ENCODE data around the gene VWA5B1.

The VWA5B1 gene

GRCh38 chr1:20343149-20343937, 52.7 kb downstream of the VWA5B1 start:
- intact Hi-C loops (cut with DNase I): no loop called here
- DNase-seq: peak in 20 of 42 donors; percentile 16 to 71 (median 34)

GRCh38 chr1:20343938-20344302, 53.2 kb downstream of the VWA5B1 start:
- intact Hi-C loops (cut with DNase I): no loop called here
- DNase-seq: no peak

GRCh38 chr1:20344738-20345137, 54.1 kb downstream of the VWA5B1 start:
- DNase-seq: no peak
- intact Hi-C loops (cut with DNase I): no loop called here

- intact Hi-C loops (cut with DNase I): no loop called here
- DNase-seq: no peak
Measured at GRCh38 chr1:20345419-20345818, 54.7 kb downstream of the VWA5B1 start.

- intact Hi-C loops (cut with DNase I): no loop called here
- no peak for DNase-seq
Measured at GRCh38 chr1:20346433-20346832, 55.8 kb downstream of the VWA5B1 start.

GRCh38 chr1:20347699-20348098, 57.0 kb downstream of the VWA5B1 start:
- intact Hi-C loops (cut with DNase I): no loop called here
- DNase-seq: no peak

GRCh38 chr1:20348326-20348915, 57.7 kb downstream of the VWA5B1 start:
- DNase-seq: no peak
- intact Hi-C loops (cut with DNase I): no loop called here

GRCh38 chr1:20349561-20349960, 58.9 kb downstream of the VWA5B1 start:
- DNase-seq: no peak
- intact Hi-C loops (cut with DNase I): no loop called here

- DNase-seq: no peak
- intact Hi-C loops (cut with DNase I): no loop called here
Measured at GRCh38 chr1:20349971-20350370, 59.3 kb downstream of the VWA5B1 start.

GRCh38 chr1:20350421-20350820, 59.7 kb downstream of the VWA5B1 start:
- intact Hi-C loops (cut with DNase I): no loop called here
- DNase-seq: no peak

GRCh38 chr1:20351911-20352701, 61.4 kb downstream of the VWA5B1 start:
- intact Hi-C loops (cut with DNase I): no loop called here
- DNase-seq: no peak

- intact Hi-C loops (cut with DNase I): no loop called here
- no peak for DNase-seq
Measured at GRCh38 chr1:20353836-20354235, 63.2 kb downstream of the VWA5B1 start.

- DNase-seq: no peak
- intact Hi-C loops (cut with DNase I): no loop called here
Measured at GRCh38 chr1:20354610-20355009, 63.9 kb downstream of the VWA5B1 start.

- DNase-seq: no peak
- intact Hi-C loops (cut with DNase I): no loop called here
Measured at GRCh38 chr1:20355101-20355827, 64.6 kb downstream of the VWA5B1 start.

GRCh38 chr1:20355828-20356735, 65.4 kb downstream of the VWA5B1 start:
- no peak for DNase-seq
- intact Hi-C loops (cut with DNase I): no loop called here

- no peak for DNase-seq
- intact Hi-C loops (cut with DNase I): no loop called here
Measured at GRCh38 chr1:20356850-20357459, 66.3 kb downstream of the VWA5B1 start.

GRCh38 chr1:20357796-20358195, 67.1 kb downstream of the VWA5B1 start:
- intact Hi-C loops (cut with DNase I): no loop called here

GRCh38 chr1:20358761-20359263, 68.1 kb downstream of the VWA5B1 start:
- intact Hi-C loops (cut with DNase I): no loop called here

More at GRCh38 chr1:20357796-20358195, 67.1 kb downstream of the VWA5B1 start:
- DNase-seq: no peak

More at GRCh38 chr1:20358761-20359263, 68.1 kb downstream of the VWA5B1 start:
- DNase-seq: no peak
